ENCODE measurements around the gene LGALS16.

DNA sequence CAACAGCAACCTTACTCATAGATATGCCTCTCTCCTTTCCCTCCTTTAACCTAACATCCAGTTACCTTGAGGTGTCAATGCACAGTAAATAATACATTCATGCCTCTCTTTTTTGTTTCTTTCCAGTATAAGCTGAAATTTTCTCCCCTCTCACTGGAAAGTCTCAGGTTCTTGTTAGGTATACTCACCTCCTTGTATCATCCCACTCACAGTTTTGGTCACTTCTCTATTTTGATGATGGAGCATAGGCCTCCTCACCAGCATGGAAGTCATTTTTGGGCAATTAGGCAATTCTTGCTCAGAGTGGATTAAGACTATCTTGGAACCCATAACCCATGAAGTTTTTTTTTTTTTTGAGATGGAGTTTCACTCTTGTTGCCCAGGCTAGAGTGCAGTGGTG, 42.8 kb downstream of the LGALS16 start:
- TF ChIP-seq, protein P1, sequence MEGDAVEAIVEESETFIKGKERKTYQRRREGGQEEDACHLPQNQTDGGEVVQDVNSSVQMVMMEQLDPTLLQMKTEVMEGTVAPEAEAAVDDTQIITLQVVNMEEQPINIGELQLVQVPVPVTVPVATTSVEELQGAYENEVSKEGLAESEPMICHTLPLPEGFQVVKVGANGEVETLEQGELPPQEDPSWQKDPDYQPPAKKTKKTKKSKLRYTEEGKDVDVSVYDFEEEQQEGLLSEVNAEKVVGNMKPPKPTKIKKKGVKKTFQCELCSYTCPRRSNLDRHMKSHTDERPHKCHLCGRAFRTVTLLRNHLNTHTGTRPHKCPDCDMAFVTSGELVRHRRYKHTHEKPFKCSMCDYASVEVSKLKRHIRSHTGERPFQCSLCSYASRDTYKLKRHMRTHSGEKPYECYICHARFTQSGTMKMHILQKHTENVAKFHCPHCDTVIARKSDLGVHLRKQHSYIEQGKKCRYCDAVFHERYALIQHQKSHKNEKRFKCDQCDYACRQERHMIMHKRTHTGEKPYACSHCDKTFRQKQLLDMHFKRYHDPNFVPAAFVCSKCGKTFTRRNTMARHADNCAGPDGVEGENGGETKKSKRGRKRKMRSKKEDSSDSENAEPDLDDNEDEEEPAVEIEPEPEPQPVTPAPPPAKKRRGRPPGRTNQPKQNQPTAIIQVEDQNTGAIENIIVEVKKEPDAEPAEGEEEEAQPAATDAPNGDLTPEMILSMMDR (conservative IDR thresholded peaks at IDR 0.05), result no peak
- no peak for TF ChIP-seq EZH2 (IDR thresholded peaks at IDR 0.05; ENCODE audit: low read depth)

Data from PC-9 (cell line).